ENCODE data around the gene MAP7.
"Not testable (repeated sequence)": the region's sequence is repeated elsewhere in the genome, so short reads cannot be mapped to it uniquely, and the experiment has no call there.

MAP7 gene

DNA sequence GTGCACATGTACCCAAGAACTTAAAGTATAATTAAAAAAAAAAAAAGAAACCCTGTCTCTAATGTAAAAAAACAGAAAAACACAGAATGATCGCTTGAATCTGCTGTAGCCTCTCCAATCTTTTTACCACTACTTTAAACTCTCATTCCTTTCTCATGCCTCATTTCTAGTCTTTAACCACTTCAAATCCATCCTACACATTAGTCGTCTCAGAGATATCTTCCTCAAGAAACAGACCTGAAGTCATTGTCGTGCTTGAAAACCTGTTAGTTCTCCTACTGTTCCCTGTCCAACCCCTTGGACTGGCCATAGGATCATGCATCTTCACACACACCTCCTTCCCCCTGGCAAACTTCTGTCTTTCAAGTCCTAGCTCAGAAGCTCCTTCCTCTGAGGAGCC, 148.5 kb downstream of the MAP7 start:
- H3K9me3 ChIP-seq (ENCODE audit: low read length), result no peaks in the 10 kb centered on the region
- no peaks in the 10 kb centered on the region for H3K4me1 ChIP-seq (ENCODE audit: insufficient read depth, low read length)
- no peak overlapping the region for H3K4me3 ChIP-seq (ENCODE audit: low read depth in 1 of 2, low read length in 2 of 2)
- no peaks in the 10 kb centered on the region for H3K27me3 ChIP-seq (ENCODE audit: control insufficient read depth in 1 of 2, insufficient read depth in 2 of 2, low read length in 2 of 2)
- H3K36me3 ChIP-seq (ENCODE audit: insufficient read depth, low read length), result no peaks in the 10 kb centered on the region
- H3K9ac ChIP-seq (ENCODE audit: low read length), result no peak overlapping the region
- H3K27ac ChIP-seq (ENCODE audit: low read depth, low read length), result no peak overlapping the region

DNA sequence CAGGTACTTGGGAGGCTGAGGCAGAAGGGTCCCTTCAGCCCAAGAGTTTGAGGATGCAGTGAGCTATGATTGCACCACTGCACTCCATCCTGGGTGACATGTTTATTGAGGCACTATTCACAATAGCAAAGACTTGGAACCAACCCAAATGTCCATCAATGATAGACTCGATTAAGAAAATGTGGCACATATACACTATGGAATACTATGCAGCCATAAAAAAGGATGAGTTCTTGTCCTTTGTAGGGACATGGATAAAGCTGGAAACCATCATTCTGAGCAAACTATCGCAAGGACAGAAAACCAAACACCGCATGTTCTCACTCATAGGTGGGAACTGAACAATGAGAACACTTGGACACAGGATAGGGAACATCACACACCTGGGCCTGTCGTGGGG, 149.0 kb downstream of the MAP7 start:
- H3K9me3 ChIP-seq (ENCODE audit: low read length); H3K27me3 ChIP-seq (ENCODE audit: control insufficient read depth in 1 of 2, insufficient read depth in 2 of 2, low read length in 2 of 2); H3K27ac ChIP-seq (ENCODE audit: low read depth, low read length); H3K9ac ChIP-seq (ENCODE audit: low read length); H3K4me1 ChIP-seq (ENCODE audit: insufficient read depth, low read length); H3K4me3 ChIP-seq (ENCODE audit: low read depth in 1 of 2, low read length in 2 of 2); H3K36me3 ChIP-seq (ENCODE audit: insufficient read depth, low read length): not testable (repeated sequence)

DNA sequence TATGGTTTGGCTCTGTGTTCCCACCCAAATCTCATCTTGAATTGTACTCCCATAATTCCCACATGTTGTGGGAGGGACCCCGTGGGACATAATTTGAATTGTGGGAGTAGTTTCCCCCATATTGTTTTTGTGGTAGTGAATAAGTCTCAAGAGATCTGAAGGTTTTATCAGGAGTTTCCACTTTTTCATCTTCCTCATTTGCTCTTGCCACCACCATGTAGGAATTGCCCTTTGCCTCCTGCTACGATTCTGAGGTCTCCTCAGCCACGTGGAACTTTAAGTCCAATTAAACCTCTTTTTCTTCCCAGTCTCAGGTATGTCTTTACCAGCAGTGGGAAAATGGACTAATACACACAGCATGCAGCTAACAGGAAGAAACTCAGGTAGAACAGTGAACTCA, 151.8 kb downstream of the MAP7 start:
- no peak overlapping the region for H3K4me3 ChIP-seq (ENCODE audit: low read depth in 1 of 2, low read length in 2 of 2)
- H3K36me3 ChIP-seq (ENCODE audit: insufficient read depth, low read length), result no peaks in the 10 kb centered on the region
- H3K27me3 ChIP-seq (ENCODE audit: control insufficient read depth in 1 of 2, insufficient read depth in 2 of 2, low read length in 2 of 2), result no peaks in the 10 kb centered on the region
- no peak overlapping the region for H3K27ac ChIP-seq (ENCODE audit: low read depth, low read length)
- no peaks in the 10 kb centered on the region for H3K9me3 ChIP-seq (ENCODE audit: low read length)
- H3K9ac ChIP-seq (ENCODE audit: low read length), result no peak overlapping the region
- no peaks in the 10 kb centered on the region for H3K4me1 ChIP-seq (ENCODE audit: insufficient read depth, low read length)

DNA sequence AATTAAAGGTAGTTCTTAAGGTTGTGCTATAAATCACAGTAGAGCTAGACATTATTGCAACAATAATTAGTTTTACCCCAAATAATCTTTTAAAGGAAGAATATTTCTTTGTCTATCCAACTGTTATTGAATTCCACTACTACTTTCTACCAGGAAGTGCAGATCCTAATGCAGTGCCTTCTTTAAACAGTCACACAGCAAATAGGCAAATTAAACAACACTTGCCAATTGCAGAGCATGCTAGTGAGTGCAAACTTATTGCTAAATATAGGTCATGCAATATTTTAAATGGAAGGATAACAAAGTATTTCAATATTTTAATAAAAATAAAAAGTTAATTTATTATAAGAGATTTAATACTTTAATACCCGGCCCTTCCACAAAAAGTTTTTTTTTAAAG, 153.3 kb downstream of the MAP7 start:
- Histone ChIP-seq H3K27ac (ENCODE audit: low read depth, low read length) (no peak overlapping the region), H3K27me3 (ENCODE audit: control insufficient read depth in 1 of 2, insufficient read depth in 2 of 2, low read length in 2 of 2) (no peaks in the 10 kb centered on the region), H3K4me3 (ENCODE audit: low read depth in 1 of 2, low read length in 2 of 2) (no peak overlapping the region), H3K4me1 (ENCODE audit: insufficient read depth, low read length) (no peaks in the 10 kb centered on the region), H3K9ac (ENCODE audit: low read length) (no peak overlapping the region), H3K36me3 (ENCODE audit: insufficient read depth, low read length) (no peaks in the 10 kb centered on the region), H3K9me3 (ENCODE audit: low read length) (no peaks in the 10 kb centered on the region)

DNA sequence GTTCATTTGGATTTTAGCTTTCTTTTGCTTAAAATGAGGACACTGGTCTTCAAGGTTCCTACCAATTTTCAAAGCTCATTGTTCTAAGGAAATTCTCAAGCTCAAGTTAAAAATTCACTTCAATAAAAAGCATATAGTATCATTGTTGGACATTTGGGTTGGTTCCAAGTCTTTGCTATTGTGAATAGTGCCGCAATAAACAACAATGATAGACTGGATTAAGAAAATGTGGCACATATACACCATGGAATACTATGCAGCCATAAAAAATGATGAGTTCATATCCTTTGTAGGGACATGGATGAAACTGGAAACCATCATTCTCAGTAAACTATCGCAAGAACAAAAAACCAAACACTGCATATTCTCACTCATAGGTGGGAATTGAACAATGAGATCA, 159.3 kb downstream of the MAP7 start:
- not testable (repeated sequence) for H3K36me3 ChIP-seq (ENCODE audit: insufficient read depth, low read length); H3K9ac ChIP-seq (ENCODE audit: low read length); H3K27ac ChIP-seq (ENCODE audit: low read depth, low read length); H3K4me3 ChIP-seq (ENCODE audit: low read depth in 1 of 2, low read length in 2 of 2); H3K9me3 ChIP-seq (ENCODE audit: low read length); H3K27me3 ChIP-seq (ENCODE audit: control insufficient read depth in 1 of 2, insufficient read depth in 2 of 2, low read length in 2 of 2); H3K4me1 ChIP-seq (ENCODE audit: insufficient read depth, low read length)

- Histone ChIP-seq H3K9ac (ENCODE audit: low read length) (no peak overlapping the region), H3K4me1 (ENCODE audit: insufficient read depth, low read length) (no peaks in the 10 kb centered on the region), H3K27me3 (ENCODE audit: control insufficient read depth in 1 of 2, insufficient read depth in 2 of 2, low read length in 2 of 2) (no peaks in the 10 kb centered on the region), H3K36me3 (ENCODE audit: insufficient read depth, low read length) (no peaks in the 10 kb centered on the region), H3K9me3 (ENCODE audit: low read length) (no peaks in the 10 kb centered on the region), H3K27ac (ENCODE audit: low read depth, low read length) (no peak overlapping the region), H3K4me3 (ENCODE audit: low read depth in 1 of 2, low read length in 2 of 2) (no peak overlapping the region)
Measured at GRCh38 chr6:136387316-136387715, 162.9 kb downstream of the MAP7 start.

GRCh38 chr6:136383268-136383937, 166.8 kb downstream of the MAP7 start:
- H3K36me3 ChIP-seq (ENCODE audit: insufficient read depth, low read length), result no peaks in the 10 kb centered on the region
- H3K4me1 ChIP-seq (ENCODE audit: insufficient read depth, low read length), result no peaks in the 10 kb centered on the region
- H3K9me3 ChIP-seq (ENCODE audit: low read length), result no peaks in the 10 kb centered on the region
- H3K4me3 ChIP-seq (ENCODE audit: low read depth in 1 of 2, low read length in 2 of 2), result no peak overlapping the region
- no peaks in the 10 kb centered on the region for H3K27me3 ChIP-seq (ENCODE audit: control insufficient read depth in 1 of 2, insufficient read depth in 2 of 2, low read length in 2 of 2)
- no peak overlapping the region for H3K9ac ChIP-seq (ENCODE audit: low read length)
- H3K27ac ChIP-seq (ENCODE audit: low read depth, low read length), result no peak overlapping the region

DNA sequence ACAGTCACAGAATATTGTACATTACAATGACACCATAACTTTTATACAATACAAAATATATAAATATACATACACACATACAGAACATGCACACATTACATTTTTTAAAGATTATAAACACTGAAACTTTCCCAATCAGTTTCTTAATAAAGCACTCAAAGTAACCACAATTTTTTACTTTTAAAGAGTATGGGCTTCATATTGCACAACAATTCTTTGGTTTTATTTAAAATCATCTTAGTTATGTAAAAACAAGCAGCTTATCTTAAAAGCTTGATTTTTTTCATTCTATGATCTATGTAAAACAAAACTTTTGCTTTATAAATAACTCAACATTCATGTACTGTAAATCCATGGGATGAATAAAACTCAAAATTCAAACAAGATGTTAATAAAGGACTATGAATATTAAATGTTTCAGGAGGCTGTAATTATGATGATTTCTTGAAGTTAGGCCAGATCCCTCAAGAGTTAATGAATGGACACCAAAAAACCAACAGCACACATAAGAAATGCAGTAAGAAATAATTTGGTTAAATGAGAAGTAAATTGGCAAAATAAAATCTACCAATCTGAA, 167.5 kb downstream of the MAP7 start:
- Histone ChIP-seq H3K4me1 (ENCODE audit: insufficient read depth, low read length) (no peaks in the 10 kb centered on the region), H3K9ac (ENCODE audit: low read length) (no peak overlapping the region), H3K36me3 (ENCODE audit: insufficient read depth, low read length) (no peaks in the 10 kb centered on the region), H3K27ac (ENCODE audit: low read depth, low read length) (no peak overlapping the region), H3K27me3 (ENCODE audit: control insufficient read depth in 1 of 2, insufficient read depth in 2 of 2, low read length in 2 of 2) (no peaks in the 10 kb centered on the region), H3K9me3 (ENCODE audit: low read length) (no peaks in the 10 kb centered on the region), H3K4me3 (ENCODE audit: low read depth in 1 of 2, low read length in 2 of 2) (no peak overlapping the region)

DNA sequence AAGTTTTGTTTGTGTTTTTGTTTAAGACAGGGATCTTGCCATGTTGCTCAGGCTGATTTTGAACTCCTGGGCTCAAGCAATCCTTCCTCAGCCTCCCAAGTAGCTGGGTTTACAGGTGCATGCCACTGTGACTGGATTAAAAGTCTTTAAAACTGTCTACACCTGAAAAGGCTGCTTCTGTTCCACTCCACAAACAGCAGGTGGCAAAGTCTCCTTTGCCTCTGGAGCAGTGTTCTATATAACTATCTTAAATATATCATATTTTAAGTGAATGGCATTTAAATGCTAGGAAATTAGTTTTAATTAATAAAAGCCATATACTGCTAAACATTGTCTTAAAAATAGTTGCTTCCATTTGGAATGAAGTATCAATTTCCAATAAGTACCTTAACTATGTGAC, 171.3 kb downstream of the MAP7 start:
- Histone ChIP-seq H3K4me3 (ENCODE audit: low read depth in 1 of 2, low read length in 2 of 2) (no peak overlapping the region), H3K9me3 (ENCODE audit: low read length) (no peaks in the 10 kb centered on the region), H3K4me1 (ENCODE audit: insufficient read depth, low read length) (no peaks in the 10 kb centered on the region), H3K27ac (ENCODE audit: low read depth, low read length) (no peak overlapping the region), H3K36me3 (ENCODE audit: insufficient read depth, low read length) (no peaks in the 10 kb centered on the region), H3K9ac (ENCODE audit: low read length) (no peak overlapping the region), H3K27me3 (ENCODE audit: control insufficient read depth in 1 of 2, insufficient read depth in 2 of 2, low read length in 2 of 2) (no peaks in the 10 kb centered on the region)

GRCh38 chr6:136375836-136376235, 174.4 kb downstream of the MAP7 start:
- H3K27ac ChIP-seq (ENCODE audit: low read depth, low read length); H3K4me1 ChIP-seq (ENCODE audit: insufficient read depth, low read length); H3K9me3 ChIP-seq (ENCODE audit: low read length); H3K27me3 ChIP-seq (ENCODE audit: control insufficient read depth in 1 of 2, insufficient read depth in 2 of 2, low read length in 2 of 2); H3K4me3 ChIP-seq (ENCODE audit: low read depth in 1 of 2, low read length in 2 of 2); H3K36me3 ChIP-seq (ENCODE audit: insufficient read depth, low read length); H3K9ac ChIP-seq (ENCODE audit: low read length): not testable (repeated sequence)

DNA sequence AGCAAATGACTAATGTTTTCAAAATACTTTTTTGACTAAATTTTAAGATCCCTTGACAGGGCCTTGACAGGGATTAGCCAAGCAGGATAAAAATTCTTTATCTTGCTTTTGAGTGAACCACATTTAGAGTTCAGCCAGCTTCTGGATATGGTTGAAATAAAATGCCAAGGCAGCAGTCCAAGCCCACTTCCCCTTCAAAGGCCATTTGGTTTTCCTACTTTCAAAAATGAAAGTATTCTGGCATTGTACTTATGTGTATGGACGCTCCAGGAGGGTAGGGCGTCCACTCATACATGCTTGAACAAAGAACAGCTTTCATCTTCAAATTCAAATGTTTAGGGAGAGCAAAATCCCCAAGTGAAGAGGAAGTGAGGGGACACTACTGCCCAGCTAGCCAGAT, 178.3 kb downstream of the MAP7 start:
- Histone ChIP-seq H3K27ac (ENCODE audit: low read depth, low read length) (no peak overlapping the region), H3K36me3 (ENCODE audit: insufficient read depth, low read length) (no peaks in the 10 kb centered on the region), H3K9ac (ENCODE audit: low read length) (no peak overlapping the region), H3K4me1 (ENCODE audit: insufficient read depth, low read length) (peaks cover 7% of the 10 kb centered on the region), H3K27me3 (ENCODE audit: control insufficient read depth in 1 of 2, insufficient read depth in 2 of 2, low read length in 2 of 2) (no peaks in the 10 kb centered on the region), H3K4me3 (ENCODE audit: low read depth in 1 of 2, low read length in 2 of 2) (no peak overlapping the region), H3K9me3 (ENCODE audit: low read length) (no peaks in the 10 kb centered on the region)

DNA sequence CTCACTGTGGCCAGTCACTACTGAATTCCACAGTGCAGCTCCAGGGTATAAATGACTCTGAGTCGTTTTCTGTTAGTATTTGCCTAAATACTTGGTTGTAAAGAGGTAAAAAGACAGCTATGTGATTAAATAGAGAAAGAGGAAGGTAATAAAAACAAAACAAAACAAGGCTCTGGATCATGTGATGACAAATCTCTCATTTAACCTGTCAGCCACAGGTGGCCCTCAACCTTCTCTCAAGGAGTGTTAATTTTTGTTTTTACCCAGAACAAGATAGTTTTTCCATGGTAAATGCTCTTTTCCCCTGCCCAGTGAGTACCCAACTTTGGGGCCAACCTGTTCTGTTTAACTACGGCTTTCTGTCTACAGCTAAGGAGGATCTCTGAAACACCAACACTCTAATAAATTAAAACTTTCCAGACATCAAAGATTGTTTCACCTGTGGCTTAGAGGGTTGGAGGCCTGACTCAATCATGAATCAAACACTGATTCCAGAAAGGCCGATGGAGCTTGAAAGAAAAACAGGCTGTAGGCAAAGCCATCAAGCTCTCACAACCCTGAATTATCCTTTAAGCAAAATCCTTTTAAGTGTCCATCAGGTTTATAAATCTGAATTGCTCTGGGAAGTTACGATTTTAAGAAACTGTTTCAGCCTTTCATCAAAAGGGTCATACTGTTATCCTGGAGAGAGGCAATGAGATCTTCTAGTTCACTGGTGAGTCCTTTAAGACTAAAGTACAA, 179.1 kb downstream of the MAP7 start:
- Histone ChIP-seq H3K9ac (ENCODE audit: low read length) (no peak overlapping the region), H3K4me1 (ENCODE audit: insufficient read depth, low read length) (peaks cover 7% of the 10 kb centered on the region), H3K4me3 (ENCODE audit: low read depth in 1 of 2, low read length in 2 of 2) (no peak overlapping the region), H3K27me3 (ENCODE audit: control insufficient read depth in 1 of 2, insufficient read depth in 2 of 2, low read length in 2 of 2) (no peaks in the 10 kb centered on the region), H3K36me3 (ENCODE audit: insufficient read depth, low read length) (no peaks in the 10 kb centered on the region), H3K9me3 (ENCODE audit: low read length) (no peaks in the 10 kb centered on the region), H3K27ac (ENCODE audit: low read depth, low read length) (no peak overlapping the region)
